Measurements from ENCODE around the gene MANF.
"Not testable (repeated sequence)": the region's sequence is repeated elsewhere in the genome, so short reads cannot be mapped to it uniquely, and the experiment has no call there.

The MANF gene

DNA sequence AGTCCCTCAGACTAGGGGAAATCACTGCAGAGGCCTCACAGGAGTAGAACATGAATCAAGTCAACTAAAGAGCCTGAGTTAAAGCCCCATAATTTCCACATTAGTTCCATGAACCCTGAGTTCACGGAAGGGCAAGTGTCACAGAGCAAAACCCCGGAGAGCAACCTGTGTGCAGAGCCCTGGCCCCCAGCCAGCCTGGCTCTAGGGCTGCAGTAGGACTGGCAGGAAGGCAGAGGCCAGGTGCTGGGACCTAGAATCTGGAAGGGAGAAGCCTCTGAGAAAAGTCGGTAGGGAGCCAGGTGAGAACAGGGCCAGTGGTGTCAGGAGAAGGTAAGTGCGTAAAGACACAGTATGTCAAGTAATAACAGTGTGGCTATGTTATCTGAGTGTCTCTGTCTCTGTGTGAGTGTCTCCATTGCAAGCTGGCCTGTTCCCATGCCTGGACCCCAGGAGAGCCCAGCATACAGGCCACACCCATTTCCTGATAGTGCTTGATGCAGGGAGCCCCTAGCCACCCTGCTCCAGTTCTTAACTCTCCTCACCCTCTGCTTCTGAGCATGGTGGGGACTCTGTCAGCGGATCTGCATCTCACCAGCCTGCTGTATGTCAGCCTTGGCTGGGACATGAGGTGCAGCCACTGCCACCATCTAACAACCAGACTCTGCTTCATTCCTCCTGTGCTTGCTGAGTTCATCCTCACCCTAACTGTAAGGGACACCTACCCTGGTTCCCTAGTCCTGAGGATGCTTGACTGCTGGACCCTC is 11.3 kb upstream of the MANF start:
- DNase-seq = no peak

GRCh38 chr3:51374456-51374855 is 10.6 kb upstream of the MANF start:
- DNase-seq = no peak

DNA sequence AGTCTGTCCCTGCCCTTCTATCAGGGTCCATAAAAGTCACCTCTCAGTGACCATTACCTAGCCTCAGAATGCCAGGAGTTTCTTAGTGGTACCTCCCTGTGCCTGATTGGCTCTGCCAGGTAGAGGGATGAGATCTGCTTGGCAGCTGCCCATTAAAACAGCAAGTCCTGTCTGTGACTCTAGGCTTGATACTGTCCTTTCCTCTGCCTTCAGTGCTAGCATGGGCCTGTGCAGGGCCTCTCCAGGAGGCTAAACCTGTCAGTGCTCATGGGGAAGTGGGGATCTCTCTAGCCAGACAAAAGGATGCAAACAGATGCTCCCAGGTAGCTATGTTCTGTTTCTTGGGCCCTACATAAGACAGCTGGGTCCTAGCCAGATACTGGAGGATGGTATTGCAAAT is 10.0 kb upstream of the MANF start:
- DNase-seq = no peak

- no peak for DNase-seq
Observed at GRCh38 chr3:51375571-51375970, 9.5 kb upstream of the MANF start.

- no peak for DNase-seq
Observed at GRCh38 chr3:51378065-51378464, 7.0 kb upstream of the MANF start.

DNA sequence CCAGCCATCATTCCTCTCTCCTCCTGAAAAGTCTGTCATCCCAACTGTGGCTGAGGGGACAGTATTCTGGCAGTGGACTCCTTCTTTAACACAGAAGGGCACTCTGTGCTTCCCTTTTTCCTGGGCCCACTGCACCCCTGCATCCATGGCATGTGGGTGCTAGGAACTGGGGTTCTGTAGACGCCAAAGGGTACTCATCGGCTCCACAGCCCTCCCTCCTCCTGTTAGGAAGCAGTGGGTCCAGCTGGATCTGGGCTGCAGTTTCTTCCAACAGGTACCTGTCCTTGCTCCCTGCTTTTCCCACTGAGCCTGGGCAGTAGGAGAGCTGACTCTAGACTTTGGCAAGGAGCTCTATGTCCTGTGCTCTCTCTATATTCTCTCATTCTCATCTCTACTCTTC is 6.4 kb upstream of the MANF start:
- no peak for DNase-seq

DNA sequence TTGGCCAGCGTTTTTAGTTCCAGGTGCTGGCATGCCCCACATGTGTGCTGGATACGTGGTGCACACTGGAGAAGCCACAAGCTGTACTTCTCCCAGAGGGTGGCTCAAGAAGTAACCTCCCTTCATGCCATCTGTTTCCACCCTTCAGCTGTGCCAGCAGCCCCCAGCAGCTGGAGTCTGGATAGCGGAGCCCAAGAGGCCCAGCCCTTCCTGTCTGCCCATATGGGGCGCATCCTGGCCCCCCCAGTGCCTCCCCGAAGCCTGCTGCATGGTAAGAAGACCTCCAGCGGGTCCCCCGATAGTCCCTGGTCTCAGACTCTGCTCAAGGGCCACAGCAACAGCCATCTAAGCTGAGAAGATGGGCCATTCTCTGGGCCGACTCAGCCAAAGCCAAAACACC is 5.8 kb upstream of the MANF start:
- no peak for DNase-seq

DNA sequence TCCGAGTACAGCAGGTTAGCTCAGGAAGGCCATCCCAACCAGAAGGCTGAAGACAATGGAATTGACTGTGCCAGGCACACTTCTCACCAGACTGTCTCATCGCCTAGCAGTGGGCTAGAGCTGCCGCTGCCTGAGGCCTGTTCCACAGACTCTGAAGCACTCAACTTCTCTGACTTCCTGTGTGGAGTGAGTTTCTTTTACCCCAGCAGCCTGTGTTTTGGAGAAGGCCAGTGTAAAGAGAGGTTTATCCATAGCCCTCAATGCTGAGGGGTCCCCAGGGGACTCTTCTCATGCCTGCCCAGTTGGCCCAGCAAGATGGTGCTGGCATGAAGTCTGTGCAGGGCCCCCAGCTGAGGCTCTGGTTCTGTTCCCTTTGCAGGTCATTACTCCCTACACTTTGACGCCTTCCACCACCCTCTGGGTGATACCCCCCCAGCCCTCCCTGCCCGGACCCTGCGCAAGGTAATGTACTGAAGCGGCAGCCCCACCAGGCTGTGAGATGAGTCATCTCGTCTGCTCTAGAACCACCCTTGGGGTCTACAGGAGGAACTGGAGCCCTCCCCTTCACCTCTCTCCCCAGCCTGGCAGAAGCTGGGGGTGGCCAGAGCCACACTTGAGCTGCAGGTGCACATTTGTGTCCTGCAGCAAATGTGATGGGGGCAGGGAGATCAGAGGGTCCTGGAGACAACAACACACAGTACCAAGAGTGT is 5.2 kb upstream of the MANF start:
- DNase-seq = no peak

DNA sequence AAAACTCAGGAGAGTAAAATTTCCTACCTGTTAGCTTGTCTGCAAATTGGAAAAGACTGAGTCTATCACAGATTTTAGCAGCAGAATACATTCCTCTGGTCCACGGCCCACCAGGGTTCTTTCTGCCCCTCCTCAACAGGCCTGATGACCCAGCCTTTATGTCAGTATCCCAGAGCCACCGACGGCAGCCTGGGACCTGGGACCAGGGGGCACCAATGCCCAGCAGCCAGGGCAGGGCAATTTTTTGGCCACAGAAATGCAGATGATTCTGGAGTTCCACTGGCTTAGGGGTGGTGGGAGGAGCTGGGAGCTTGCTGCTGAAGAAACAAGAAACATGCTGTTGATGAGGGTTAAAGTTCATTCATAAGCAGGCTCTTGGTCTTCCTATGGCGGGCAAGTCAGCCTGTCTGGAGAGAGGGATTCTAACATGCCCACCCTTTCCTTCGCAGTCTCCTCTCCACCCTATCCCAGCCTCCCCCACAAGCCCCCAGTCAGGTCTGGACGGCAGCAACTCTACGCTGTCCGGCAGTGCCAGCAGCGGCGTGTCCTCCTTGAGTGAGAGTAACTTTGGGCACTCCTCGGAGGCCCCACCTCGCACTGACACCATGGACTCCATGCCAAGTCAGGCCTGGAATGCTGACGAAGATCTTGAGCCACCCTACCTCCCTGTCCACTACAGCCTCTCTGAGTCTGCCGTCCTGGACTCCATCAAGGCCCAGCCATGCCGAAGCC is 4.3 kb upstream of the MANF start:
- DNase-seq = no peak

DNA sequence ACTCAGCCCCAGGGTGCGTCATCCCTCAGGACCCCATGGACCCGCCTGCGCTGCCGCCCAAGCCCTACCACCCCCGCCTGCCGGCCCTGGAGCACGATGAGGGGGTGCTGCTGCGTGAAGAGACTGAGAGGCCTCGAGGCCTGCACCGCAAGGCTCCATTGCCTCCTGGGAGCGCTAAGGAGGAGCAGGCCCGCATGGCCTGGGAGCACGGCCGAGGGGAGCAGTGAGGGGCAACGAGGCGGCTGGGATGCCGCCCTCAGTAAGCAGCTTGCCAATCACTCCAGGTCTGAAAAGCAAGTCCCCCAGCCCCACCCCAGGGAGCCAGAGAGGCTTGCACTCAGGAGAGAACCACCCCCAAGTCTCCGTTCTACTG is 3.8 kb upstream of the MANF start:
- DNase-seq = no peak

GRCh38 chr3:51382076-51382745 is 2.9 kb upstream of the MANF start:
- no peak for DNase-seq

DNA sequence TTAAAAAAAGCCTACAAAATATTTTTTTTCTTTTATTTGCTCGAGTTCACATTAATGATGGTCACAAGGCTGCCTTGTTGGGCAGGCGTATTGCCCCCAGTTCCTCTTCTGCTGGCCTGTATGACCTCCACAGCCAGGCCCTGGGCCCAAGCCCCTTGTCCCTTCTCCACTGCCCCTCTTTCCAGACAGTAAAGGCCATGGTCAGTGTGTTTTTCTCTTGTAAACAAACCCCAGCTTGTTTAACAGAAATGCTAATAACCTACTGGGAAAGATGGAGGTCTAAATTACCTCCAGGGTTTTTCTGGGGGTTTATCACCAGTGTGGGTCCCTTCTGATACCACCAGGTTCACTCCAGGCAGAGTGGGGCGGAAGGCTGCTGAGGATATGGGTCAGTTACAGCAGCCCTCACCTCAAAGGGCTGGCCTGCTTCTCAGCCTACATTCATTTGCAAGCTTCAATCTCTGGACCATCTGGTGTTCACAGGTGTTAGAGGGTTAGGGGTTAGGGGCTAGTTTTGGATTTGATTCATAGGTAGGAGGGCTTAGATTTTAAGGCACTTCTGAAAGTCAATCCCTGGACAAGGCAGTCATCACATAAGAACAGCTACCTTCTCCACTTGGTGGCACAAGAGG is 2.0 kb upstream of the MANF start:
- DNase-seq = no peak

GRCh38 chr3:51384055-51384725 is 901 bp upstream of the MANF start:
- no peak for DNase-seq

DNA sequence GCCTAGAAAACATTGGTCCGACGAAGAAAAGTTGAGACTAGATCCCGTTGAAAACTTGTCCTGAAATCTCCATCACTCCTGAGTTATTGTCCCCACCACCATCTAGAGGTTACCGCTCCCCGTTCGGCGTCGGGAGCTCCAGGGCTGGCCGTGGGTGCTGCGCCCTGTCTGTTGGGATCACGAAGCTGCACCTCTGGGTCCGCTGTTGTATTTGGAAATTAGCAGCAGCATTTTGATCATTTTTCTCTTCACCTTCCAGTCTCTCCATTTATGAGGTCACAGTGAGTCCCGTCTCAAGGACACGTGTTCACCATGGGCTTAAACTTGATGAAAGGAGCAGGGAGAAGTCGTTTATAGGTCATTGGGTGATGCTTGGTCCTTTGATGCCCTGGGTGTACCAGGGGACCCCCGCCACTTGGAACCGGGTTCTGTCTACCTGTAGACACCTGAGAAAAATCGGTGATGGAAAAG is 565 bp downstream of the MANF start:
- no peak for DNase-seq

GRCh38 chr3:51386159-51386851 is 1.2 kb downstream of the MANF start:
- DNase-seq = no peak

- no peak for DNase-seq
Observed at GRCh38 chr3:51386852-51387229, 1.8 kb downstream of the MANF start.

DNA sequence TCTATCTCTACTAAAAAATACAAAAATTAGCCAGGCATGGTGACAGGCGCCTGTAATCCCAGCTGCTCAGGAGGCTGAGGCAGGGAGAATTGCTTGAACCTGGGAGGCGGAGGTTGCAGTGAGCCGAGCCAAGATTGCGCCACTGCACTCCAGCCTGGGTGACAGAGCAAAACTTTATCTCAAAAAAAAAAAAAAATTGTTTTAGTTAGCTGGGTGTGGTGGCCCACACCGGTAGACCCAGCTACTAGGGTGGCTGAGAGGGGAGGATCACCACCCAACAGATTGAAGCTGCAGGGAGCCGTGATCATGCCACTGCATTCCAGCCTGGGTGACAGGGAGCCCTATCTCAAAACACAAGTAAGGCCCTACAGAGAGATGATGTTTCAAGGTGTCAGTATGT is 2.2 kb downstream of the MANF start:
- not testable (repeated sequence) for DNase-seq

GRCh38 chr3:51388286-51389029 is 3.4 kb downstream of the MANF start:
- DNase-seq = no peak

DNA sequence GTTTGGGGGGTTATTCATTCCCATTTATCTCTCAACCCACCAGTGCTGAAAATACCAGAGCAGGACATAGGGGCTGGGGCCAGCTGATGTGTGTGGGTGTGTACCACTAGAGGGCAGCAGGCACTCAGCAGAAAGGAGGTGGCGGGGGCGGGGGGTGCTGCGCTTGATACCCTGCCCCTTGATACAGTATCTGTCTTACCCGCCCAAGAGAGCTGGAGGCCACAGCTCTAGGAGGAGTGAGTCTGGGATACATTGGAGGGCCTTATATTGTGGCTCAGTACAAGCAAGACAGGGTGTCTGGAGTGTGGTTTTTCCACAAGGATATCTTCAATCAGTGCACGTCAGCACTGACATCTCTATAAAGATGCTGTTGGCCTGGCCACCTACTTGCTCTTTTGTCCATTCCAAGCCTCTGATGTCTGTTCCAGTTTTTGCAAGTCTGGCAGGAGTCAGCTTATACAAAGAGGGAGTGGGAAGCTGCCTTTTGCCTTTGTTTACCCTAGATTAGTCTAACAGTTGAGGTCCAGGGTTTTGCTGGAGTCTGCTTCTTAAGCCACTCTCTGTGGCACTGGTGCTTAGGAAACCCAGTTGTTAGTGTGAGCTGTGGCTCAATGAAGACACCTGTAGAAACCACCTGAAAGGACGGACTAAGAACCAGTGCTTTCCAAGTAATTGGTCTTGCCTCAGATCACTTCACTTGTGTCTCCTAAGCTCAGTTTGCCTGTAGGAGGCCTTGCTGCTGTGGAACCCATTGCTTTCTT is 4.5 kb downstream of the MANF start:
- DNase-seq = peak; percentile 49
